ENCODE measurements around the gene HNRNPC.
"Not testable (repeated sequence)": the region's sequence is repeated elsewhere in the genome, so short reads cannot be mapped to it uniquely, and the experiment has no call there.

DNA sequence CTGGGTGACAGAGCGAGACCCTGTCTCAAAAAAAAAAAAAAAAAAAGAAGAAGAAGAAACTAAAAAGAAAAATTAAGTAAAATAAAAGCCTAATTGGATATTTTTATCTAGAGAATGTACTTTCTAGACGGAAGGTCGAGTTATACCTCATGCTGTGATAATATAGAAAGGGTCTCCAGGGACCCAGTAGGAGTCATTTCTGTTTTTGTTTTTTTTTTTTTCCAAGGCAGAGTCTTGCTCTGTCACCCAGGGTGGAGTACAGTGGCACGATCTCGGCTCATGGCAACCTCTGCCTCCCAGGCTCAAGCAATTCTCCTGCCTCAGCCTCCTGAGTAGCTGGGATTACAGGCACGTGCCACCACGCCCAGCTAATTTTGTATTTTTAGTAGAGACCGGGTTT lies 24.8 kb upstream of the HNRNPC start:
- TF ChIP-seq, protein P1, sequence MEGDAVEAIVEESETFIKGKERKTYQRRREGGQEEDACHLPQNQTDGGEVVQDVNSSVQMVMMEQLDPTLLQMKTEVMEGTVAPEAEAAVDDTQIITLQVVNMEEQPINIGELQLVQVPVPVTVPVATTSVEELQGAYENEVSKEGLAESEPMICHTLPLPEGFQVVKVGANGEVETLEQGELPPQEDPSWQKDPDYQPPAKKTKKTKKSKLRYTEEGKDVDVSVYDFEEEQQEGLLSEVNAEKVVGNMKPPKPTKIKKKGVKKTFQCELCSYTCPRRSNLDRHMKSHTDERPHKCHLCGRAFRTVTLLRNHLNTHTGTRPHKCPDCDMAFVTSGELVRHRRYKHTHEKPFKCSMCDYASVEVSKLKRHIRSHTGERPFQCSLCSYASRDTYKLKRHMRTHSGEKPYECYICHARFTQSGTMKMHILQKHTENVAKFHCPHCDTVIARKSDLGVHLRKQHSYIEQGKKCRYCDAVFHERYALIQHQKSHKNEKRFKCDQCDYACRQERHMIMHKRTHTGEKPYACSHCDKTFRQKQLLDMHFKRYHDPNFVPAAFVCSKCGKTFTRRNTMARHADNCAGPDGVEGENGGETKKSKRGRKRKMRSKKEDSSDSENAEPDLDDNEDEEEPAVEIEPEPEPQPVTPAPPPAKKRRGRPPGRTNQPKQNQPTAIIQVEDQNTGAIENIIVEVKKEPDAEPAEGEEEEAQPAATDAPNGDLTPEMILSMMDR (IDR thresholded peaks at IDR 0.05) = not testable (repeated sequence)
- not testable (repeated sequence) for TF ChIP-seq POLR2A (IDR thresholded peaks at IDR 0.05)

All from thyroid gland (tissue), 4 donors.